Heart left ventricle (tissue), 13 donors: ENCODE data around the gene CLCA1.

Experiments
- CTCF ChIP-seq, 12 donors: fragments of 200-600 bp; sonication (generic) in 4 of 12; IDR thresholded peaks; one replicate each; pipeline versions ENCODE4 v1.5.0 to v1.8.0; 2018 to 2022; ENCODE audit warnings: antibody characterized with exemption in 12 of 12, mild to moderate bottlenecking in 5 of 12
- POLR2A ChIP-seq, 2 donors: fragments of 450-650 bp; IDR thresholded peaks; one replicate each; pipeline ENCODE4 v1.6.1; 2017; ENCODE audit warnings: antibody characterized with exemption in 2 of 2, mild to moderate bottlenecking in 2 of 2, moderate library complexity in 2 of 2
- donor health status: ischemic (EF 13 %, LVEDD 7.1; RV severe dilation, severe dysfunction).
- donor health status: DM: no; HTN: yes; CAD: no.
- donor health status: DM: no; HTN: no; CAD: no.
- donor health status: ischemic (EF 25% LVEDD 6.9; RV normal size, moderate dysfunction).
- donor health status: ischemic (EF 25% LVEDD 5.7; RV mildly dilated, moderate dysfunction).
- donor health status: ischemic (EF 35%, LVEDD 5.7; RV mildly dilated, moderate dysfunction).
- donor health status: nonischemic (EF 11% LVEDD 7.7; RV severe dilation, severe dysfunction).
- donor health status: DM: yes; HTN: yes; CAD: no.
- donor health status: PGD.
- donor health status: ischemic (EF 29% LVEDD 5.4; RV normal size, mild dysfunction).
- donor health status: nonischemic (EF 23%, LVEDD 6.1; RV moderate dilation, normal function).

GRCh38 chr1:86499987-86500593 is 31.4 kb downstream of the CLCA1 start:
- TF ChIP-seq CTCF (IDR thresholded peaks at IDR 0.05) (peak; percentile 73 to 99 (median 89)), POLR2A (IDR thresholded peaks at IDR 0.05) (no peak)
